ENCODE data around the gene CCDC157.

CCDC157 gene

DNA sequence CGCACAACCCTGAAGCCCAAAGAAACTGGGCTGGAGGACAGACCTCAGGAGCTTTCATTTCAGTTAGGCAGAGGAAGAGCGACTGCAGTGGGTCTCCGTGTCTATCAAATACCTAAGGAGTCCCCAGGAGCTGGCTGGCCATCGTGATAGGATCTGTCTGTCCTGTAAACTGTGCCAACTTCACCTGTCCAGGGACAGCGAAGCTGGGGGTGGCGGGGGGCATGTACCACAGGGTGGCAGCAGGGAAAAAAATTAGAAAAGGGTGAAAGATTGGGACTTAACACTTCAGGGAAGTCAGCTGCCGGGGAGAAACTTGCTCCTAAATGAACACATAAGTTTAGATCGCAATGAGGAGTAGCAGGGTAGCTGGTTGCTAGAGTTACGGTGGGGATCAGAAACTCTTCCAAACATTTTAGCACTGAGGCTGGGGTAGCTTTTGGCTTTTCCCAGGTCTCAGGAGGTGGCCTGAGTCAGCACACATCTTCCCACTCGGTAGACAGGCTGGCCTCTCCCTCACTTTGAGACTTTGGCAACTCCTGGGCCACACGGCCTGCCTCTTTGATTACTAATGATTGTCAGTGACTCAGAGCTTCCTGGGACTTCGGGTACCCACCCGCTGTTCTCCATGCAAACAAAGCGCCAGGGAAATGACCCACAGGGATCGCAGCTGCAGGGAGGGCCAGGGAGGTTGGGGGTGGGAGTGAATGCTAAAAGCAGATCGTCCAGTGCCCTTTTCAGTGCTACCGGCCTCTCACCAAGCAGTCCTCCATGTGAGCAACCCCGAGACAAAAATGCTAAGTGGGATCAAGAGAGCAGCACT is 65.9 kb downstream of the CCDC157 start:
- no peaks in the 10 kb centered on the region for H3K27me3 ChIP-seq (replicated peaks; ENCODE audit: control insufficient read depth, insufficient read depth, low read length, poor library complexity, severe bottlenecking)
- peak overlapping the region; percentile 85 for H3K27ac ChIP-seq (ENCODE audit: insufficient read depth, low read length, poor library complexity, severe bottlenecking)
- DNase-seq, result peak in 1 of 3 donors; percentile 34
- peaks cover 8% of the 10 kb centered on the region for H3K36me3 ChIP-seq (ENCODE audit: control insufficient read depth, insufficient read depth, low read length)
- H3K4me1 ChIP-seq (ENCODE audit: control insufficient read depth, insufficient read depth, low read length, poor library complexity, severe bottlenecking), result peaks cover 42% of the 10 kb centered on the region
- peak overlapping the region; percentile 59 for H3K4me3 ChIP-seq (ENCODE audit: insufficient read depth, low read depth, low read length, poor library complexity, severe bottlenecking)
- H3K9me3 ChIP-seq (ENCODE audit: control insufficient read depth, low read length), result no peaks in the 10 kb centered on the region

DNA sequence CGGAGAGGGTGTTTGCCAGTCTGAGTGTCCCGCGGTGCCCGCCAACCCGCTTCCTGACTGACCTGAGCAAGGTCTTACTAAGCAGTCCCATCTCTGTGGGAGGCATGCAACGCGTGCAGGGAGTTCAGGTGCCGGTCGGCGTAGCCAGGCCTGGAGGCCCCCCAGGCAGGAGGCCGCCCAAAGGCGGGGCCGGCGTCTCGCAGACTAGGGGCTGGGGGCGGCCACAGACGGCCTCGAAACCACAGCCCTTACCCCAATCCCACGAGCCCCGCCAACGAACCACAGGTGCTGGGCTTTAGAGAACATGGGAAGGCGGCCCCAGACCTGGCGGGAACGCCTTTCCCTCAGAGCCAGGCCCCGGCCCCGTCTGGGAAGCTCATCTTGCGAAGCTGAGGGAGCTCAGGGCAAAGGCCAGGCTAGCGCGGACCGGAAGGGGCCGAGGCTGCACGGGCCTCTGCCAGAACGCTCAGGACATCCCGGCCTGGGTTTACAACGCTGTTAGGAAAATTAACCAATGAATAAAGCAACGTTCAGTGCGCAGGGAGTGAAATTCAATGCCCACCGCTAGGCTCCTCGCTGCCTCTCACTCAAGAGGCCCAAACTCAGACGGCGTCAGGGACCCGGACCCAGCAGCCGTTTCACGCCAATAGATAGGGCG is 66.6 kb downstream of the CCDC157 start:
- Histone ChIP-seq H3K9me3 (ENCODE audit: control insufficient read depth, low read length) (no peaks in the 10 kb centered on the region), H3K27ac (ENCODE audit: insufficient read depth, low read length, poor library complexity, severe bottlenecking) (peak overlapping the region; percentile 85), H3K27me3 (replicated peaks; ENCODE audit: control insufficient read depth, insufficient read depth, low read length, poor library complexity, severe bottlenecking) (no peaks in the 10 kb centered on the region), H3K4me3 (ENCODE audit: insufficient read depth, low read depth, low read length, poor library complexity, severe bottlenecking) (peak overlapping the region; percentile 59), H3K36me3 (ENCODE audit: control insufficient read depth, insufficient read depth, low read length) (peaks cover 7% of the 10 kb centered on the region), H3K4me1 (ENCODE audit: control insufficient read depth, insufficient read depth, low read length, poor library complexity, severe bottlenecking) (peaks cover 42% of the 10 kb centered on the region)
- DNase-seq, result peak; percentile 24 to 35 (median 27)

GRCh38 chr22:30423959-30424533 is 67.2 kb downstream of the CCDC157 start:
- Histone ChIP-seq H3K27ac (ENCODE audit: insufficient read depth, low read length, poor library complexity, severe bottlenecking) (peak overlapping the region; percentile 85), H3K4me1 (ENCODE audit: control insufficient read depth, insufficient read depth, low read length, poor library complexity, severe bottlenecking) (peaks cover 42% of the 10 kb centered on the region), H3K27me3 (replicated peaks; ENCODE audit: control insufficient read depth, insufficient read depth, low read length, poor library complexity, severe bottlenecking) (no peaks in the 10 kb centered on the region), H3K36me3 (ENCODE audit: control insufficient read depth, insufficient read depth, low read length) (peaks cover 5% of the 10 kb centered on the region), H3K9me3 (ENCODE audit: control insufficient read depth, low read length) (no peaks in the 10 kb centered on the region), H3K4me3 (ENCODE audit: insufficient read depth, low read depth, low read length, poor library complexity, severe bottlenecking) (peak overlapping the region; percentile 59)
- peak; percentile 98 for DNase-seq

DNA sequence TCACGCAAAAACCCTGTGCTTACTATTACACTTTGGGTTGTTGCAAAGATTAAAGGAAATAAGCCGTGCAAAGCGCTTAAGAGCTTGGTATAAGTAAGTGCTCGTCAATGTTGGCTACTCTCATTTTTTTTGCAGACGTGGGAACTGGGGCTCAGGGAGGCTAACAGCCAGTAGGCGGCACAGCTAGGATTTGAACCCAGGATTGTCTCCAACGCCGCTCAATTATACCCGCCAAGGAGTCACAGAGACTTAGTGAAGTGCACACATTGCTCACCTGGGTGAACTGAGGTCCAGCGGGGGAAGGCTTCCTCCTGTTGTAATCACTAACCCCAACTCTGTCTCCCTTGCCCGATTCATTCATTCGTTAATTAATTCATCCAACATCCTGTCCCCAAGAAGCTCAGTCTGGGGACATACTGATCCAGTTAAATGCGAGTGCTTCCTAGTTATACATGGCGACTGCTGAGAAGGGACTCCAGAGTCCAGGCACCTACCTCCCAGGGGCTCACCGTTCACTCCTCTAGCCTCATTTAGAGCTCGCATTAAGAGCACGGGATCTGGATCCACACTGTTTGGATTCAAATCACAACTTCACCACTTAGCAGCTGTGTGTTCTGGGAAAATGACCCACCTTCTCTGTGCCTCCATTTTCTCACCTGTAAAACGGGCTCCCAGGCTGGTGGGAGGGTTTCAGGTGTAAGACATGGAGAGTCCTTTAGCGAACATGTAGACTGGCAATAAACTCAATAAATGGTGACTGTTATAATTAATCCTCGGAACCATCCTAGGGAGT is 67.9 kb downstream of the CCDC157 start:
- H3K27ac ChIP-seq (ENCODE audit: insufficient read depth, low read length, poor library complexity, severe bottlenecking), result peak overlapping the region; percentile 85

GRCh38 chr22:30425327-30425615 is 68.5 kb downstream of the CCDC157 start:
- Histone ChIP-seq H3K4me3 (ENCODE audit: insufficient read depth, low read depth, low read length, poor library complexity, severe bottlenecking) (peak overlapping the region; percentile 80), H3K4me1 (ENCODE audit: control insufficient read depth, insufficient read depth, low read length, poor library complexity, severe bottlenecking) (peaks cover 42% of the 10 kb centered on the region), H3K27ac (ENCODE audit: insufficient read depth, low read length, poor library complexity, severe bottlenecking) (peak overlapping the region; percentile 73), H3K9me3 (ENCODE audit: control insufficient read depth, low read length) (no peaks in the 10 kb centered on the region), H3K27me3 (replicated peaks; ENCODE audit: control insufficient read depth, insufficient read depth, low read length, poor library complexity, severe bottlenecking) (no peaks in the 10 kb centered on the region), H3K36me3 (ENCODE audit: control insufficient read depth, insufficient read depth, low read length) (peaks cover 5% of the 10 kb centered on the region)
- DNase-seq, result no peak

More for the DNA sequence above, 67.9 kb downstream of the CCDC157 start:
- H3K36me3 ChIP-seq (ENCODE audit: control insufficient read depth, insufficient read depth, low read length), result peaks cover 5% of the 10 kb centered on the region
- no peaks in the 10 kb centered on the region for H3K9me3 ChIP-seq (ENCODE audit: control insufficient read depth, low read length)
- DNase-seq, result no peak
- H3K4me3 ChIP-seq (ENCODE audit: insufficient read depth, low read depth, low read length, poor library complexity, severe bottlenecking), result peak overlapping the region; percentile 80
- H3K27me3 ChIP-seq (replicated peaks; ENCODE audit: control insufficient read depth, insufficient read depth, low read length, poor library complexity, severe bottlenecking), result no peaks in the 10 kb centered on the region
- H3K4me1 ChIP-seq (ENCODE audit: control insufficient read depth, insufficient read depth, low read length, poor library complexity, severe bottlenecking), result peaks cover 42% of the 10 kb centered on the region

DNA sequence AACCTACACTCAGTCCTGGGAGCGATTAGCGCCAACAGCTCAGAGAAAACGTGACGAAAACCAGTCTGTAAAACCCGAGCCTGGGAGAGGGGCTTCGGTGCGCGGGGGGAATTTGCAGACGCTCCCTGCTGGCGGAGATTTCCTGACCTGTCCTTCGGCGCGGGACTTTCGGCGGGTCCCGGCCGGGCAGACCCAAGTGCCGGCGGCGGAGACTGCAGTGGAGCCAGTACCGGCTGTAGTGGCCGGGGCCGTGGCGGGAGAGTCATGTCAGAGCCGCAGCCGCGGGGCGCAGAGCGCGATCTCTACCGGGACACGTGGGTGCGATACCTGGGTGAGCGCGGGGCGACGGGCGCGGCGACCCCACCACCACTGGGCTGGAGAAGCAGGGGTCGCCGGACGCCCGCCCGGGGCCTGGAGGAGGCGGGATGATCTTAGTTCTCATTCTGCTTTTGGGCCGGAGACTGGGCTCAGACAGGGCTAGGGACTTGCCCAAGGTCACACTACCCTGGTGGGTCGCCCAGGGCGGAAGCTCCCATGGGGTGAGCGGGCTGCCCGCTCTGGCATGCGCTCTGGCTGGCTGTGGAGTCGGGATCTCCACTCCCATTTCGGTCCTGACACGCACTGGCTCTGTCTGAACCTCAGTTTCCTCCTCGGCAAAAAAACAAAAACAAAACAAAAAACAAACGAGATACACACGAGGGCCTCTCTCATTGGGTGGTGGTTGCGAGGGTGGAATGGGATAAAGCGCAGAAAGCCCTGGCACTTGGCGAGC is 69.0 kb downstream of the CCDC157 start, which contains the start of gene MTFP1:
TSS of gene MTFP1 (plus strand) at position 153 of the 772 bp plus-strand sequence. CDS start at position 265, 112 bp downstream.
- H3K4me1 ChIP-seq (ENCODE audit: control insufficient read depth, insufficient read depth, low read length, poor library complexity, severe bottlenecking), result peaks cover 42% of the 10 kb centered on the region
- peaks cover 5% of the 10 kb centered on the region for H3K36me3 ChIP-seq (ENCODE audit: control insufficient read depth, insufficient read depth, low read length)

More for the DNA sequence above, 69.0 kb downstream of the CCDC157 start, which contains the start of gene MTFP1:
- no peaks in the 10 kb centered on the region for H3K27me3 ChIP-seq (replicated peaks; ENCODE audit: control insufficient read depth, insufficient read depth, low read length, poor library complexity, severe bottlenecking)
- no peaks in the 10 kb centered on the region for H3K9me3 ChIP-seq (ENCODE audit: control insufficient read depth, low read length)
- peak within 1 kb of the TSS; percentile 80 for H3K4me3 ChIP-seq (ENCODE audit: insufficient read depth, low read depth, low read length, poor library complexity, severe bottlenecking)
- DNase-seq, result peak in 2 of 3 donors; percentile 38 to 48
- peak within 1 kb of the TSS; percentile 85 for H3K27ac ChIP-seq (ENCODE audit: insufficient read depth, low read length, poor library complexity, severe bottlenecking)
